HFFc6 (cell line): ENCODE measurements around the gene XRRA1. TPM values are rescaled to one million over a fixed set of nuclear protein-coding genes. Genes with fewer than 3 reads are reported as not detected.
A peak's percentile ranks its signal among the peaks of the same experiment; 100 is the strongest.
"Not testable (repeated sequence)": the region's sequence is repeated elsewhere in the genome, so short reads cannot be mapped to it uniquely, and the experiment has no call there.

Experiments used
- DNase-seq: peaks from one replicate; pipeline ENCODE4 v3.0.0-alpha.2; 2018
- H3K27ac Mint-ChIP-seq: 2 replicates; pipeline ENCODE4 v1.8.0; 2020; ENCODE audit warnings: mild to moderate bottlenecking, mixed read lengths
- H3K27me3 Mint-ChIP-seq: 2 replicates; pipeline ENCODE4 v1.8.0; 2021; ENCODE audit warnings: mild to moderate bottlenecking, moderate library complexity, mixed read lengths; ENCODE audit not compliant: insufficient read depth
- H3K36me3 Mint-ChIP-seq: 2 replicates; pipeline ENCODE4 v1.8.0; 2021; ENCODE audit warnings: low read depth, mixed read lengths
- H3K4me1 Mint-ChIP-seq: 2 replicates; pipeline ENCODE4 v1.8.0; 2020; ENCODE audit warnings: low read depth, mixed read lengths
- H3K4me3 Mint-ChIP-seq: 2 replicates; pipeline ENCODE4 v1.8.0; 2020; ENCODE audit warnings: mild to moderate bottlenecking, moderate library complexity, mixed read lengths
- H3K9me3 Mint-ChIP-seq: 2 replicates; pipeline ENCODE4 v1.8.0; 2020; ENCODE audit warnings: mild to moderate bottlenecking, mixed read lengths
- CTCF ChIP-seq: fragments of 200-600 bp; sonication (generic); IDR thresholded peaks from 2 replicates; pipeline ENCODE4 v1.5.0; 2021; ENCODE audit warnings: antibody characterized with exemption, mild to moderate bottlenecking
- total RNA-seq, 6 experiments: library from RNA; stranded (reverse); fragmentation: NEBNext Ultra II Directional; extraction: Animal tissue kit (Norgen Biotek cat#: 25700); gene quantifications; 2 replicates in 1 of 6; 3 replicates in 5 of 6; pipeline ENCODE4 v1.2.3, GENCODE V29; 2021

Gene XRRA1
- total RNA-seq, 6 experiments from 2014 or later: 5.4 to 7.0 (median 6.0) TPM

GRCh38 chr11:74896311-74896710 is 52.6 kb downstream of the XRRA1 start:
- Mint-ChIP-seq H3K4me3 (no peak overlapping the region), H3K4me1 (no peaks in the 10 kb centered on the region), H3K27me3 (no peaks in the 10 kb centered on the region), H3K27ac (no peak overlapping the region), H3K36me3 (peaks cover 58% of the 10 kb centered on the region), H3K9me3 (peaks cover 16% of the 10 kb centered on the region)
- TF ChIP-seq CTCF: no peak
- DNase-seq: no peak

GRCh38 chr11:74895340-74896116 is 53.4 kb downstream of the XRRA1 start:
- no peak for TF ChIP-seq CTCF
- Mint-ChIP-seq H3K4me1 (no peaks in the 10 kb centered on the region), H3K27ac (no peak overlapping the region), H3K4me3 (no peak overlapping the region), H3K9me3 (peaks cover 10% of the 10 kb centered on the region; the same call in 1 of the 2 replicates), H3K27me3 (no peaks in the 10 kb centered on the region), H3K36me3 (peaks cover 51% of the 10 kb centered on the region)
- no peak for DNase-seq

GRCh38 chr11:74893015-74893414 is 55.9 kb downstream of the XRRA1 start:
- H3K9me3 Mint-ChIP-seq, H3K4me1 Mint-ChIP-seq, H3K4me3 Mint-ChIP-seq, DNase-seq, H3K27ac Mint-ChIP-seq, H3K27me3 Mint-ChIP-seq: not testable (repeated sequence)
- H3K36me3 Mint-ChIP-seq: peaks cover 48% of the 10 kb centered on the region

GRCh38 chr11:74877132-74877531 is 71.8 kb downstream of the XRRA1 start:
- Mint-ChIP-seq H3K36me3 (peaks cover 30% of the 10 kb centered on the region), H3K27ac (no peak overlapping the region), H3K4me1 (no peaks in the 10 kb centered on the region), H3K27me3 (no peaks in the 10 kb centered on the region), H3K4me3 (no peak overlapping the region), H3K9me3 (peaks cover 6% of the 10 kb centered on the region)
- peak; percentile 87 for TF ChIP-seq CTCF
- peak; percentile 8 for DNase-seq

- peaks cover 13% of the 10 kb centered on the region for H3K4me1 Mint-ChIP-seq
- no peak for DNase-seq
- peaks cover 3% of the 10 kb centered on the region; the same call in 1 of the 2 replicates for H3K27me3 Mint-ChIP-seq
- H3K36me3 Mint-ChIP-seq: peaks cover 76% of the 10 kb centered on the region
- H3K9me3 Mint-ChIP-seq: peaks cover 52% of the 10 kb centered on the region
- no peak overlapping the region for H3K4me3 Mint-ChIP-seq
- no peak overlapping the region for H3K27ac Mint-ChIP-seq
- no peak for TF ChIP-seq CTCF
Observed at GRCh38 chr11:74871037-74871436, 77.9 kb downstream of the XRRA1 start.

- DNase-seq: peak; percentile 57
- H3K9me3 Mint-ChIP-seq: peaks cover 58% of the 10 kb centered on the region
- peaks cover 78% of the 10 kb centered on the region for H3K36me3 Mint-ChIP-seq
- no peak overlapping the region for H3K27ac Mint-ChIP-seq
- TF ChIP-seq CTCF: peak; percentile 81
- H3K4me1 Mint-ChIP-seq: peaks cover 13% of the 10 kb centered on the region
- H3K27me3 Mint-ChIP-seq: peaks cover 3% of the 10 kb centered on the region
- no peak overlapping the region for H3K4me3 Mint-ChIP-seq
Observed at GRCh38 chr11:74870485-74870884, 78.4 kb downstream of the XRRA1 start.
